Gastroesophageal sphincter (tissue), 3 donors: Measurements from ENCODE around the gene FMN2.

Experiments
- POLR2A ChIP-seq, 2 donors: fragments of 450-650 bp; IDR thresholded peaks; one replicate each; pipeline ENCODE4 v1.6.1; 2017; ENCODE audit warnings: antibody characterized with exemption in 2 of 2, mild to moderate bottlenecking in 2 of 2, moderate library complexity in 1 of 2
- POLR2AphosphoS5 ChIP-seq: sonication (generic); formaldehyde crosslinking; IDR thresholded peaks from one replicate; pipeline ENCODE4 v1.6.1; 2017; ENCODE audit warnings: antibody characterized with exemption
- TF ChIP-seq, protein P1 (sequence below), 4 experiments: fragments of 200-600 bp in 2 of 4; fragments of 450-650 bp in 2 of 4; sonication (generic) in 1 of 4; IDR thresholded peaks; one replicate each; pipeline ENCODE4 v1.5.1; 2017 to 2019; ENCODE audit warnings: antibody characterized with exemption in 4 of 4, mild to moderate bottlenecking in 2 of 4, moderate library complexity in 2 of 4

DNA sequence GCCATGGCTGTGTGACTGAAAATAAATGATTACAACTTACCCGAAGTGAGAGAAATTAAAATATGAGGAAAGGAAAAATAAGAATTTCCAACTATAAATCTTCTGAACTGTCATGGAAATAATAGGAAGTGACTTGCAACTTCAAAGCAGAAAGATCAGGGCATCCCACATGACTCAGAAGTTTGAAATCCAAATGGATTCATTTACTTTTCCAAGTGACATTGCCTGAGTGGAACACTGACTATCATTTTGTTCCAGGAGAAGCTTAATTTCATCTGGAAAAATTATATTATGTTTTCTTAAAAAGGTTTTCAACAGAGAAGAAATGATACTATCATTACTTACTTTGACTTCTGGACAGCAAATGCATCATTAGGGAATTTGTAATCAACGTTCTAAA is 409.4 kb downstream of the FMN2 start:
- TF ChIP-seq POLR2A (IDR thresholded peaks at IDR 0.05) (no peak), POLR2AphosphoS5 (no peak)
- TF ChIP-seq, protein P1, sequence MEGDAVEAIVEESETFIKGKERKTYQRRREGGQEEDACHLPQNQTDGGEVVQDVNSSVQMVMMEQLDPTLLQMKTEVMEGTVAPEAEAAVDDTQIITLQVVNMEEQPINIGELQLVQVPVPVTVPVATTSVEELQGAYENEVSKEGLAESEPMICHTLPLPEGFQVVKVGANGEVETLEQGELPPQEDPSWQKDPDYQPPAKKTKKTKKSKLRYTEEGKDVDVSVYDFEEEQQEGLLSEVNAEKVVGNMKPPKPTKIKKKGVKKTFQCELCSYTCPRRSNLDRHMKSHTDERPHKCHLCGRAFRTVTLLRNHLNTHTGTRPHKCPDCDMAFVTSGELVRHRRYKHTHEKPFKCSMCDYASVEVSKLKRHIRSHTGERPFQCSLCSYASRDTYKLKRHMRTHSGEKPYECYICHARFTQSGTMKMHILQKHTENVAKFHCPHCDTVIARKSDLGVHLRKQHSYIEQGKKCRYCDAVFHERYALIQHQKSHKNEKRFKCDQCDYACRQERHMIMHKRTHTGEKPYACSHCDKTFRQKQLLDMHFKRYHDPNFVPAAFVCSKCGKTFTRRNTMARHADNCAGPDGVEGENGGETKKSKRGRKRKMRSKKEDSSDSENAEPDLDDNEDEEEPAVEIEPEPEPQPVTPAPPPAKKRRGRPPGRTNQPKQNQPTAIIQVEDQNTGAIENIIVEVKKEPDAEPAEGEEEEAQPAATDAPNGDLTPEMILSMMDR (IDR thresholded peaks at IDR 0.05): no peak
